Common myeloid progenitor, CD34-positive (primary cell): ENCODE results near the gene LRRC51.
"Not testable (repeated sequence)": the region's sequence is repeated elsewhere in the genome, so short reads cannot be mapped to it uniquely, and the experiment has no call there.

Experiments used
- CTCF ChIA-PET: fragments of 350-600 bp; sonication (Branson Sonifier 250); formaldehyde crosslinking; loops from one replicate; lab custom pipeline; 2021; ENCODE audit warnings: antibody characterized with exemption; lab: Charles Lee
- POLR2A ChIA-PET: fragments of 350-600 bp; sonication (Branson Sonifier 250); formaldehyde crosslinking; loops from one replicate; lab custom pipeline; 2021; ENCODE audit warnings: antibody characterized with exemption; lab: Charles Lee
- DNase-seq, 3 donors: peaks; one replicate each; pipeline versions ENCODE4 v3.0.0 to v3.0.0-alpha.2; 2013
- H3K27ac ChIP-seq, 2 experiments: 1 replicate in 1 of 2; 2 replicates in 1 of 2; pipeline ENCODE4 v1.7.0; 2013; ENCODE audit warnings: inconsistent platforms in 2 of 2, low read length in 2 of 2, mild to moderate bottlenecking in 2 of 2, low read depth in 1 of 2, moderate library complexity in 1 of 2; ENCODE audit not compliant: severe bottlenecking in 2 of 2, insufficient read depth in 1 of 2, poor library complexity in 1 of 2
- H3K27me3 ChIP-seq, 5 experiments: replicated peaks in 2 of 5; 1 replicate in 3 of 5; 2 replicates in 2 of 5; pipeline versions ENCODE4 v1.6.1 to v1.7.0; 2013; ENCODE audit warnings: low read length in 4 of 5, mild to moderate bottlenecking in 2 of 5, moderate library complexity in 2 of 5, inconsistent platforms in 1 of 5; ENCODE audit not compliant: insufficient read depth in 5 of 5, control insufficient read depth in 4 of 5
- H3K36me3 ChIP-seq, 4 experiments: 1 replicate in 2 of 4; 2 replicates in 2 of 4; pipeline versions ENCODE4 v1.6.1 to v1.7.0; 2013; ENCODE audit warnings: low read length in 3 of 4, control low read depth in 1 of 4, mild to moderate bottlenecking in 1 of 4; ENCODE audit not compliant: control insufficient read depth in 4 of 4, insufficient read depth in 4 of 4
- H3K4me1 ChIP-seq, 4 experiments: 1 replicate in 3 of 4; 2 replicates in 1 of 4; pipeline versions ENCODE4 v1.6.1 to v1.7.1; 2013; ENCODE audit warnings: low read length in 3 of 4, mild to moderate bottlenecking in 3 of 4, control low read depth in 1 of 4, inconsistent platforms in 1 of 4, moderate library complexity in 1 of 4; ENCODE audit not compliant: control insufficient read depth in 4 of 4, insufficient read depth in 4 of 4; ENCODE audit errors: control extremely low read depth in 1 of 4
- H3K4me3 ChIP-seq, 7 experiments: 1 replicate in 4 of 7; 2 replicates in 3 of 7; pipeline versions ENCODE4 v1.5.1 to v1.7.0; 2013; ENCODE audit warnings: mild to moderate bottlenecking in 7 of 7, low read length in 6 of 7, moderate library complexity in 6 of 7, inconsistent platforms in 2 of 7, low read depth in 2 of 7, control low read depth in 1 of 7; ENCODE audit not compliant: insufficient read depth in 4 of 7, control insufficient read depth in 1 of 7; ENCODE audit errors: extremely low read depth in 1 of 7
- H3K9me3 ChIP-seq, 5 experiments: 1 replicate in 4 of 5; 2 replicates in 1 of 5; pipeline versions ENCODE4 v1.6.1 to v1.7.1; 2013; ENCODE audit warnings: low read length in 4 of 5, mild to moderate bottlenecking in 2 of 5, inconsistent platforms in 1 of 5, low read depth in 1 of 5, moderate library complexity in 1 of 5; ENCODE audit not compliant: control insufficient read depth in 4 of 5, insufficient read depth in 2 of 5; ENCODE audit errors: control extremely low read depth in 1 of 5
- WGBS: methylation state at CpG from one replicate; pipeline ENCODE4 v1.1.5; 2013; ENCODE audit not compliant: insufficient coverage; 5-methylcytosine and 5-hydroxymethylcytosine counted together

Gene LRRC51

DNA sequence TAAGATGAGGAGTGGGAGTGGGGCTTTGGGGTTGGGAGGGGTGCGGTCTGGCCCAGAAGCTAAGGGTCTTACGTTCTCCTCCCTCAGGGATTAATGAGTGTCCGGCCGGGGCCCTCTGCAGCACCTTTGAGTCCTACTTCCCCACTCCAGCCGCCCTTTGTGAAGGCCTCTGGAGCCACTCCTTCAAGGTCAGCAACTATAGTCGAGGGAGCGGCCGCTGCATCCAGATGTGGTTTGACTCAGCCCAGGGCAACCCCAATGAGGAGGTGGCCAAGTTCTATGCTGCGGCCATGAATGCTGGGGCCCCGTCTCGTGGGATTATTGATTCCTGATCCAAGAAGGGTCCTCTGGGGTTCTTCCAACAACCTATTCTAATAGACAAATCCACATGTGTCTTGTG, 58.9 kb downstream of the LRRC51 start:
- no peaks in the 10 kb centered on the region for H3K9me3 ChIP-seq
- WGBS = 95% methylated on average over 8 of the region's 11 CpGs
- no peak overlapping the region for H3K4me3 ChIP-seq
- ChIA-PET POLR2A (no interaction called here), CTCF (no interaction called here)
- no peak overlapping the region for H3K27ac ChIP-seq
- DNase-seq = no peak
- H3K36me3 ChIP-seq = no peaks in the 10 kb centered on the region
- H3K4me1 ChIP-seq = peaks cover 0 to 4% (median 2%) of the 10 kb centered on the region in 4 experiments
- no peaks in the 10 kb centered on the region for H3K27me3 ChIP-seq

DNA sequence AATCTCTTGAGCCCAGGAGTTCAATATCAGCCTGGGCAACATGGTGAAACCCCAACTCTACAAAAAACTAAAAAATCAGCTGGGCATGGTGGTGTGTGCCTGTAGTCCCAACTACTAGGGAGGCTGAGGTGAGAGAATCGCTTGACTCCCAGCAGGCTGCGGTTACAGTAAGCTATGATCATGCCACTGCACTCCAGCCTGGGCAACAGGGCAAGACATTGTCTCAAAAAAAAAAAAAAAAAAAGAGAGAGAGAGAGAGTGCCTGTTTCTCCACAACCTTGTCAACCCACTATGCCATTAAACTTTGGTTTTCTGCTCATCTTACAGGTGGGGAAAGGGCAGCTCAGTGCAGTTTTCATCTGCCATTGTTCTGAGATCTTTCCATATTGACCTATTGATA, 60.0 kb downstream of the LRRC51 start:
- no CpG with 5 or more reads among the region's 2 CpGs for whole genome bisulfite sequencing
- Histone ChIP-seq H3K27ac (no peak overlapping the region), H3K36me3 (no peaks in the 10 kb centered on the region), H3K9me3 (no peaks in the 10 kb centered on the region), H3K4me1 (peaks cover 0 to 4% (median 2%) of the 10 kb centered on the region in 4 experiments), H3K27me3 (no peaks in the 10 kb centered on the region), H3K4me3 (no peak overlapping the region)
- POLR2A ChIA-PET = no interaction called here
- CTCF ChIA-PET = interaction anchor here (1.0 to 1.4 kb wide), 4 partner anchors 42 to 163 kb away, joined by 3 to 6 read pairs (median 4); no protein-coding TSS in a partner anchor
- DNase-seq = no peak

DNA sequence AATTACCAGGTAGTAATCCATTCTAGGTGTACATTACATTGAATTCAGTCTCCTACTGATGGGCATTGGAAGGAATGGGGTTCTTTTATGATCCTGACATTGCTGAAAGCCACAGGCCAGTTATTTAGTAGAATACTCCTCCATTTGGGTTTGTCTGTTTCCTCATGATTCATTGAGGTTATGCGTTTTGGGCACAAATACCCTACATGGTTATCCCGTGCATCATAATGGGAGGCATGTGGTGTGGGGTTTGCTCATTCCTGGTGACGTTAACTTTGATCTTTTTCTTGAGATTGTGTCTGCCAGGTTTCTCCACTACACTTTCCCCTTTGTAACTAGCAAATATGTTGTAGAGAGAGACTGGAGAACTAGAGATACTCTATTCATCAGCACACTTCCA, 60.4 kb downstream of the LRRC51 start:
- POLR2A ChIA-PET = no interaction called here
- Histone ChIP-seq H3K36me3 (no peaks in the 10 kb centered on the region), H3K4me1 (peaks cover 0 to 4% (median 2%) of the 10 kb centered on the region in 4 experiments), H3K27ac (no peak overlapping the region), H3K27me3 (no peaks in the 10 kb centered on the region), H3K9me3 (no peaks in the 10 kb centered on the region), H3K4me3 (no peak overlapping the region)
- DNase-seq = peak in 2 of 3 donors; percentile 13 to 21
- WGBS = no CpG with 5 or more reads among the region's 3 CpGs
- CTCF ChIA-PET = interaction anchor here (1.0 to 1.4 kb wide), 5 partner anchors 29 to 163 kb away, joined by 3 to 6 read pairs (median 4); partner anchors contain the start of gene ANAPC15

DNA sequence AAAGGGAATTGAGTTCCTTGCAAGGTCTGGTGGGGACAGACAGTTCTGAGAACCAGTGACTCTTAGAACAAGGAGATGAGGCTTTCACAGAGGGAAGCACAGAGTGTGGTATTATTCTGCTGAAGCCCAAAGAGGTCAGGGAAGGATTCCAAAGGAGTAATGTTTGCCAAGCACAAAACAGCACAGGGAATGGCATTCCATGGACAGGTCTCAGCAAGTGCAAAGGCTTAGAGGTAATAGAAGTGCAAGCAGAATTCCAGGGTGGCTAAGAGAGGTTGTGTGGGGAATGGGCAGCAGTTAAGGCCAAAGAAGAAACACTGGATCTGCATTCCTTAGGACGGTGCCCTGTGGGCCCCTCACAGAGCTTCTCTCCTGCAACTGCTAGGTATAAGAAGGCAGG, 61.4 kb downstream of the LRRC51 start:
- DNase-seq, H3K4me3 ChIP-seq, H3K9me3 ChIP-seq, POLR2A ChIA-PET, H3K27ac ChIP-seq, H3K27me3 ChIP-seq, H3K36me3 ChIP-seq, H3K4me1 ChIP-seq: not testable (repeated sequence)
- CTCF ChIA-PET = interaction anchor here (1.0 to 5.2 kb wide), 3 partner anchors 14 to 117 kb away, joined by 4 to 20 read pairs (median 6); partner anchors contain the start of gene ANAPC15
- WGBS = no CpG with 5 or more reads among the region's 1 CpG

DNA sequence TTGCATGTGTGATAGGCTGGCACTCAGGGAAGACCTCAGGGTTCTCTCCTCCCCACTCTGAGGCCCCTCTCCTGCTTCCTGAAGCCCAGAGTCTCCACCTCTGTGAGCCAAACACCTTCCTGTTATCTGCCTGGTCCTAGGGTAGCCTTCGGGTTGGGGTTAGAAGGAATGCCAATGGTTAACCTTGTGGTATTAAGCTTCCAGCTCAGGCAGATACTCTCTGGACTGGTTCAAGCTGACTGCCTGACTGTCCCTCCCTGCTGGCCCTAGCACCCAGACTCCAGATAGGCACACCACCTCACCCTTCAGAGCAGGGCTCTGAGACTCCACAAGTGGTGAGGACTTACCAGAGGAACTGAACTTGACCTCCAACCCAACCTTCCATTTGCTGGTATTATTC, 61.9 kb downstream of the LRRC51 start:
- H3K4me1 ChIP-seq, H3K36me3 ChIP-seq, DNase-seq, POLR2A ChIA-PET, H3K27me3 ChIP-seq, H3K9me3 ChIP-seq, H3K27ac ChIP-seq, H3K4me3 ChIP-seq: not testable (repeated sequence)
- CTCF ChIA-PET = interaction anchor here (1.0 to 5.2 kb wide), 9 partner anchors 10 to 123 kb away, joined by 3 to 20 read pairs (median 8); partner anchors contain the start of gene ANAPC15
- no CpG with 5 or more reads among the region's 1 CpG for WGBS

DNA sequence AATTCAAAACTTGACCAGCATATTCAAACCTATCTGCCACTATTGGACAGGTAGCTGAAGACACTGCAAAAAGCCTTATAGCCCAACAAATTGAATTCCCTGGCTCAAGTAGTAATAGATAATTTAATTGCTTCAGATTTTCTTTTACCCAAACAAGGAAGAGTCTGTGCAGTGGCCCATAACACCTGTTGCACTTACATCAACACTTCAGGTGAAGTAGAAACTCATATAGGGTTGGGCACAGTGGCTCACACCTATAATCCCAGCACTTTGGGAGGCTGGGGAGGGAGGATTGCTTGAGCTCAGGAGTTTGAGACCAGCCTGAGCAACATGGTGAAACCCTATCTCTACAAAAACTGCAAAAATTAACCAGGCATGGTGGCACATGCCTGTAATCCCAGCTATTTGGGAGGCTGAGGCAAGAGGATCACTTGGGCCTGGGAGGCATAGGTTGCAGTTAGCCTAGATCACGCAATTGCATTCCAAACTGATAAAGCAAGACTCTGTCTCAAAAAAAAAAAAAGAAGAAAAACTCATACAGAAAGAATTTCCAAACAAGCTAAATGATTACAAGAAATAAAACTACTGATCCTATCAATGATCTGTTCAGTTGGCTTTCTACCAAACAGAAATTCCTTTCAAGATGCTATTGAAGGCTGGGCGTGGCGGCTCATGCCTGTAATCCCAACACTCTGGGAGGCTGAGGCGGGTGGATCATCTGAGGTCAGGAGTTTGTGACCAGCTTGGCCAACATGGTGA, 64.3 kb downstream of the LRRC51 start:
- 100% methylated on average over 4 of the region's 4 CpGs for WGBS
- no peak for DNase-seq
- no peaks in the 10 kb centered on the region for H3K27me3 ChIP-seq
- no peaks in the 10 kb centered on the region for H3K9me3 ChIP-seq
- ChIA-PET CTCF (interaction anchor here (0.6 to 5.2 kb wide), 29 partner anchors 8 to 290 kb away, joined by 3 to 46 read pairs (median 7); partner anchors contain the start of genes ANAPC15 and LAMTOR1), POLR2A (no interaction called here)
- H3K4me3 ChIP-seq = no peak overlapping the region
- no peaks in the 10 kb centered on the region for H3K36me3 ChIP-seq
- peaks cover 0 to 4% (median 2%) of the 10 kb centered on the region in 4 experiments for H3K4me1 ChIP-seq
- no peak overlapping the region for H3K27ac ChIP-seq
